WTC11 (cell line): Measurements from ENCODE around the gene KLK1.

Experiments used
- ATF1 ChIP-seq: sonication (generic); formaldehyde crosslinking; IDR thresholded peaks from 2 replicates; pipeline ENCODE4 v1.8.1; 2023; ENCODE audit warnings: mild to moderate bottlenecking, moderate library complexity, missing genetic modification reagents
- CREB1 ChIP-seq: sonication (generic); formaldehyde crosslinking; IDR thresholded peaks from 2 replicates; pipeline ENCODE4 v1.8.0; 2023; ENCODE audit warnings: mild to moderate bottlenecking, missing genetic modification reagents
- ETV6 ChIP-seq: sonication (generic); formaldehyde crosslinking; IDR thresholded peaks from 2 replicates; pipeline ENCODE4 v1.8.1; 2022; ENCODE audit warnings: mild to moderate bottlenecking, missing genetic modification reagents
- FOXP1 ChIP-seq: sonication (generic); formaldehyde crosslinking; IDR thresholded peaks from 2 replicates; pipeline ENCODE4 v1.8.0; 2022; ENCODE audit warnings: missing genetic modification reagents, mild to moderate bottlenecking, moderate library complexity, borderline replicate concordance
- JAZF1 ChIP-seq: fragments of 250-450 bp; sonication (Bioruptor Pico); IDR thresholded peaks from 2 replicates; pipeline ENCODE4 v1.9.0; 2021; ENCODE audit warnings: moderate library complexity, mild to moderate bottlenecking, inconsistent platforms
- TCF7 ChIP-seq: sonication (generic); formaldehyde crosslinking; IDR thresholded peaks from 2 replicates; pipeline ENCODE4 v1.8.0; 2022; ENCODE audit warnings: mild to moderate bottlenecking, low read depth, missing genetic modification reagents, moderate library complexity
- ZNF138 ChIP-seq: sonication (generic); formaldehyde crosslinking; conservative IDR thresholded peaks from 2 replicates; pipeline ENCODE4 v1.8.1; 2022; ENCODE audit warnings: mild to moderate bottlenecking, moderate library complexity, missing genetic modification reagents
- ZNF219 ChIP-seq: sonication (generic); formaldehyde crosslinking; IDR thresholded peaks from 2 replicates; pipeline ENCODE4 v1.8.0; 2023; ENCODE audit warnings: missing genetic modification reagents, mild to moderate bottlenecking, borderline replicate concordance
- ZNF263 ChIP-seq: sonication (generic); formaldehyde crosslinking; IDR thresholded peaks from 2 replicates; pipeline ENCODE4 v1.8.1; 2022; ENCODE audit warnings: low read depth, mild to moderate bottlenecking, moderate library complexity, missing genetic modification reagents
- TF ChIP-seq, protein P1 (sequence below): fragments of 200-600 bp; IDR thresholded peaks from 2 replicates; pipeline ENCODE4 v1.8.0; 2022; ENCODE audit warnings: antibody characterized with exemption
- TF ChIP-seq, protein P2 (sequence below): sonication (generic); formaldehyde crosslinking; IDR thresholded peaks from 2 replicates; pipeline ENCODE4 v1.8.1; 2023; ENCODE audit warnings: mild to moderate bottlenecking, missing genetic modification reagents, moderate library complexity
- TF ChIP-seq, protein P3 (sequence below): sonication (generic); formaldehyde crosslinking; IDR thresholded peaks from 2 replicates; pipeline ENCODE4 v1.8.0; 2022; ENCODE audit warnings: mild to moderate bottlenecking, missing genetic modification reagents

DNA sequence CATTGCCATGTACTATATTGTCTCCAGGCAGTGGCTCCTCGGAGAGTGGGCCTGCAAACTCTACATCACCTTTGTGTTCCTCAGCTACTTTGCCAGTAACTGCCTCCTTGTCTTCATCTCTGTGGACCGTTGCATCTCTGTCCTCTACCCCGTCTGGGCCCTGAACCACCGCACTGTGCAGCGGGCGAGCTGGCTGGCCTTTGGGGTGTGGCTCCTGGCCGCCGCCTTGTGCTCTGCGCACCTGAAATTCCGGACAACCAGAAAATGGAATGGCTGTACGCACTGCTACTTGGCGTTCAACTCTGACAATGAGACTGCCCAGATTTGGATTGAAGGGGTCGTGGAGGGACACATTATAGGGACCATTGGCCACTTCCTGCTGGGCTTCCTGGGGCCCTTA is 52.7 kb downstream of the KLK1 start:
- no peak for TF ChIP-seq CREB1 (CRISPR knock-in tag)
- TF ChIP-seq FOXP1 (CRISPR knock-in tag): no peak
- TF ChIP-seq, protein P1, sequence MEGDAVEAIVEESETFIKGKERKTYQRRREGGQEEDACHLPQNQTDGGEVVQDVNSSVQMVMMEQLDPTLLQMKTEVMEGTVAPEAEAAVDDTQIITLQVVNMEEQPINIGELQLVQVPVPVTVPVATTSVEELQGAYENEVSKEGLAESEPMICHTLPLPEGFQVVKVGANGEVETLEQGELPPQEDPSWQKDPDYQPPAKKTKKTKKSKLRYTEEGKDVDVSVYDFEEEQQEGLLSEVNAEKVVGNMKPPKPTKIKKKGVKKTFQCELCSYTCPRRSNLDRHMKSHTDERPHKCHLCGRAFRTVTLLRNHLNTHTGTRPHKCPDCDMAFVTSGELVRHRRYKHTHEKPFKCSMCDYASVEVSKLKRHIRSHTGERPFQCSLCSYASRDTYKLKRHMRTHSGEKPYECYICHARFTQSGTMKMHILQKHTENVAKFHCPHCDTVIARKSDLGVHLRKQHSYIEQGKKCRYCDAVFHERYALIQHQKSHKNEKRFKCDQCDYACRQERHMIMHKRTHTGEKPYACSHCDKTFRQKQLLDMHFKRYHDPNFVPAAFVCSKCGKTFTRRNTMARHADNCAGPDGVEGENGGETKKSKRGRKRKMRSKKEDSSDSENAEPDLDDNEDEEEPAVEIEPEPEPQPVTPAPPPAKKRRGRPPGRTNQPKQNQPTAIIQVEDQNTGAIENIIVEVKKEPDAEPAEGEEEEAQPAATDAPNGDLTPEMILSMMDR: no peak
- no peak for TF ChIP-seq ETV6 (CRISPR knock-in tag)
- TF ChIP-seq ZNF138 (CRISPR knock-in tag): no peak
- no peak for TF ChIP-seq ZNF263 (CRISPR knock-in tag)
- TF ChIP-seq, protein P2, sequence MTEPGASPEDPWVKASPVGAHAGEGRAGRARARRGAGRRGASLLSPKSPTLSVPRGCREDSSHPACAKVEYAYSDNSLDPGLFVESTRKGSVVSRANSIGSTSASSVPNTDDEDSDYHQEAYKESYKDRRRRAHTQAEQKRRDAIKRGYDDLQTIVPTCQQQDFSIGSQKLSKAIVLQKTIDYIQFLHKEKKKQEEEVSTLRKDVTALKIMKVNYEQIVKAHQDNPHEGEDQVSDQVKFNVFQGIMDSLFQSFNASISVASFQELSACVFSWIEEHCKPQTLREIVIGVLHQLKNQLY: no peak
- TF ChIP-seq ZNF219 (CRISPR knock-in tag): no peak
- TF ChIP-seq ATF1 (CRISPR knock-in tag): no peak
- no peak for TF ChIP-seq TCF7 (CRISPR knock-in tag)
- TF ChIP-seq, protein P3, sequence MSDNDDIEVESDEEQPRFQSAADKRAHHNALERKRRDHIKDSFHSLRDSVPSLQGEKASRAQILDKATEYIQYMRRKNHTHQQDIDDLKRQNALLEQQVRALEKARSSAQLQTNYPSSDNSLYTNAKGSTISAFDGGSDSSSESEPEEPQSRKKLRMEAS (CRISPR knock-in tag): no peak
- no peak for TF ChIP-seq JAZF1 (CRISPR knock-in tag)
